ENCODE data around the gene ZNF554. TPM values are rescaled to one million over a fixed set of nuclear protein-coding genes. Genes with fewer than 3 reads are reported as not detected.

Gene ZNF554
- total RNA-seq, 1 donor from 2014 or later, result 4.7 TPM

GRCh38 chr19:2774953-2775555 lies 44.6 kb upstream of the ZNF554 start:
- TF ChIP-seq CTCF (IDR thresholded peaks at IDR 0.05), result no peak
- intact Hi-C loops (cut with DNase I), result no loop called here
- peaks cover 17% of the 10 kb centered on the region for H3K4me1 ChIP-seq
- peak overlapping the region; percentile 86 for H3K27ac ChIP-seq
- peak overlapping the region; percentile 34 for H3K4me3 ChIP-seq
- ATAC-seq, result peak; percentile 78
- H3K9me3 ChIP-seq, result no peaks in the 10 kb centered on the region
- peak; percentile 85 for DNase-seq
- H3K27me3 ChIP-seq, result no peaks in the 10 kb centered on the region
- H3K36me3 ChIP-seq, result no peaks in the 10 kb centered on the region

GRCh38 chr19:2775556-2776430 lies 43.9 kb upstream of the ZNF554 start:
- no peaks in the 10 kb centered on the region for H3K9me3 ChIP-seq
- DNase-seq (peak; percentile 81), ATAC-seq (peak; percentile 77)
- intact Hi-C loops (cut with DNase I), result no loop called here
- H3K4me1 ChIP-seq, result peaks cover 14% of the 10 kb centered on the region
- H3K36me3 ChIP-seq, result no peaks in the 10 kb centered on the region
- no peak for TF ChIP-seq CTCF (IDR thresholded peaks at IDR 0.05)
- H3K27ac ChIP-seq, result peak overlapping the region; percentile 86
- H3K4me3 ChIP-seq, result peak overlapping the region; percentile 34
- H3K27me3 ChIP-seq, result no peaks in the 10 kb centered on the region

- DNase-seq, result no peak
- peaks cover 32% of the 10 kb centered on the region for H3K4me1 ChIP-seq
- H3K27me3 ChIP-seq, result no peaks in the 10 kb centered on the region
- no peak for TF ChIP-seq CTCF (IDR thresholded peaks at IDR 0.05)
- intact Hi-C loops (cut with DNase I), result no loop called here
- H3K36me3 ChIP-seq, result no peaks in the 10 kb centered on the region
- H3K9me3 ChIP-seq, result no peaks in the 10 kb centered on the region
- no peak overlapping the region for H3K27ac ChIP-seq
- ATAC-seq, result no peak
- H3K4me3 ChIP-seq, result no peak overlapping the region
Observed at GRCh38 chr19:2777952-2778683, 41.5 kb upstream of the ZNF554 start.

GRCh38 chr19:2779121-2779740 lies 40.4 kb upstream of the ZNF554 start:
- Histone ChIP-seq H3K27me3 (no peaks in the 10 kb centered on the region), H3K4me1 (peaks cover 32% of the 10 kb centered on the region), H3K36me3 (no peaks in the 10 kb centered on the region), H3K9me3 (no peaks in the 10 kb centered on the region), H3K4me3 (no peak overlapping the region), H3K27ac (no peak overlapping the region)
- DNase-seq (no peak), ATAC-seq (no peak)
- TF ChIP-seq CTCF (IDR thresholded peaks at IDR 0.05), result no peak
- intact Hi-C loops (cut with DNase I), result no loop called here

GRCh38 chr19:2780284-2780683 lies 39.4 kb upstream of the ZNF554 start:
- Histone ChIP-seq H3K36me3 (no peaks in the 10 kb centered on the region), H3K4me3 (no peak overlapping the region), H3K27ac (no peak overlapping the region), H3K4me1 (peaks cover 33% of the 10 kb centered on the region), H3K27me3 (no peaks in the 10 kb centered on the region), H3K9me3 (no peaks in the 10 kb centered on the region)
- intact Hi-C loops (cut with DNase I), result no loop called here
- TF ChIP-seq CTCF (IDR thresholded peaks at IDR 0.05), result no peak
- ATAC-seq (no peak), DNase-seq (no peak)

Data from upper lobe of right lung (tissue), 1 donor.